ENCODE results near the gene SERBP1.

Gene SERBP1

GRCh38 chr1:67468066-67468718, 38.0 kb upstream of the SERBP1 start:
- H3K4me3 ChIP-seq (ENCODE audit: low read depth, low read length) = no peak overlapping the region
- no peak for DNase-seq (ENCODE audit: low read depth)
- TF ChIP-seq, protein P1, sequence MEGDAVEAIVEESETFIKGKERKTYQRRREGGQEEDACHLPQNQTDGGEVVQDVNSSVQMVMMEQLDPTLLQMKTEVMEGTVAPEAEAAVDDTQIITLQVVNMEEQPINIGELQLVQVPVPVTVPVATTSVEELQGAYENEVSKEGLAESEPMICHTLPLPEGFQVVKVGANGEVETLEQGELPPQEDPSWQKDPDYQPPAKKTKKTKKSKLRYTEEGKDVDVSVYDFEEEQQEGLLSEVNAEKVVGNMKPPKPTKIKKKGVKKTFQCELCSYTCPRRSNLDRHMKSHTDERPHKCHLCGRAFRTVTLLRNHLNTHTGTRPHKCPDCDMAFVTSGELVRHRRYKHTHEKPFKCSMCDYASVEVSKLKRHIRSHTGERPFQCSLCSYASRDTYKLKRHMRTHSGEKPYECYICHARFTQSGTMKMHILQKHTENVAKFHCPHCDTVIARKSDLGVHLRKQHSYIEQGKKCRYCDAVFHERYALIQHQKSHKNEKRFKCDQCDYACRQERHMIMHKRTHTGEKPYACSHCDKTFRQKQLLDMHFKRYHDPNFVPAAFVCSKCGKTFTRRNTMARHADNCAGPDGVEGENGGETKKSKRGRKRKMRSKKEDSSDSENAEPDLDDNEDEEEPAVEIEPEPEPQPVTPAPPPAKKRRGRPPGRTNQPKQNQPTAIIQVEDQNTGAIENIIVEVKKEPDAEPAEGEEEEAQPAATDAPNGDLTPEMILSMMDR (IDR thresholded peaks at IDR 0.05; ENCODE audit: low read depth, low read length, missing control alignments) = no peak

GRCh38 chr1:67465375-67465774, 35.2 kb upstream of the SERBP1 start:
- TF ChIP-seq, protein P1 (IDR thresholded peaks at IDR 0.05; ENCODE audit: low read depth, low read length, missing control alignments) = no peak
- no peak for DNase-seq (ENCODE audit: low read depth)
- H3K4me3 ChIP-seq (ENCODE audit: low read depth, low read length) = no peak overlapping the region

- TF ChIP-seq, protein P1 (IDR thresholded peaks at IDR 0.05; ENCODE audit: low read depth, low read length, missing control alignments) = no peak
- DNase-seq (ENCODE audit: low read depth) = no peak
- H3K4me3 ChIP-seq (ENCODE audit: low read depth, low read length) = no peak overlapping the region
Observed at GRCh38 chr1:67464746-67465145, 34.5 kb upstream of the SERBP1 start.

DNA sequence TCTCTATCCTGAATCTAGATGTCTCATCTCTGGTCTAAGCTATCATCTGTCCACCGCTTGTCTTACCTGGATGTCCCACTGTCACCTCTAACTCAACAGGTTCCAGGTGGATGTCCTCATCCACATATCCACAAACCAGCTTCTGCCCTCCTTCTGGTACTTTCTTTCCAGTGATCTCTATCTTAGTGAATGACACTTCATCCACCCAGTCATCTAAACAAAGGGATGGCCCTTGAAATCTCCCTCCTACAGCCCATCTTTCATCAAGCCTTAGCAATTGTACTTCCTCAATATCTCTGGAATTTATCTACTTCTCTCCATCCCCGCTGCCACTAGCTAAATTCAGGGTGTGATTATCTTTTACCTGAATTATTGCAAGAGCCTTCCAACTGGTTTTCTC, 33.9 kb upstream of the SERBP1 start:
- no peak overlapping the region for H3K4me3 ChIP-seq (ENCODE audit: low read depth, low read length)
- TF ChIP-seq, protein P1 (IDR thresholded peaks at IDR 0.05; ENCODE audit: low read depth, low read length, missing control alignments) = no peak
- DNase-seq (ENCODE audit: low read depth) = no peak

DNA sequence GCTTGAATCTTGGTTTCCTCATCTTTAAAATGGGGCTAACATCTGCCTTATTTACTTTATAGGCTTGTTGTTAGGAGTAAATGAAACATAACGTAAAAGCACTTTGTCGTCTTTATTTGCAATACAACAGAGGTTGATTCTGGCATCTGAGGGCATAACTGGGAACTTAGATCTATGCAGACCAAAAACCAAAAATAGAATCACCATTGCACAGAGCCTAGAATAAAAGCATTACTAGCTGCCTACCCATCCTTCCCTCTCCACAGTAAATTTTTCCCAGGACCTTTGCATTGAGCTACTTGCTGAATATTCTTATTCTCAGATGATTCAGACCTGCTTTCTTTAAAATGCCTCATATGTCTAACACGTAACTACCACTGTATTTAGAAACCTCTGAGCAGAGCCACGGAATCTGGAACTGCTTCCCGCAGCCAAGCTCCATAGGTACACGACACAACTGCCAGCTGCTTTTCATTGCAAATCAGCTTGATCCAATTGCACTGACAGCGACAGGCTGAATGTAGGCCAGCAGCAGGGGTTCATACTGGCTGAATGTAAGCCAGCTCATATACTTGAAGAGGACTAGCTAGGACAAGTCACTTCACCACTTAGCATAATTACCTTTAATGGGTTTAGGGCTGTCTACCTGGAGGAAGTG, 33.2 kb upstream of the SERBP1 start:
- no peak for DNase-seq (ENCODE audit: low read depth)
- TF ChIP-seq, protein P1 (IDR thresholded peaks at IDR 0.05; ENCODE audit: low read depth, low read length, missing control alignments) = no peak
- H3K4me3 ChIP-seq (ENCODE audit: low read depth, low read length) = no peak overlapping the region

- H3K4me3 ChIP-seq (ENCODE audit: low read depth, low read length) = no peak overlapping the region
- TF ChIP-seq, protein P1 (IDR thresholded peaks at IDR 0.05; ENCODE audit: low read depth, low read length, missing control alignments) = no peak
- DNase-seq (ENCODE audit: low read depth) = no peak
Observed at GRCh38 chr1:67460676-67461500, 30.7 kb upstream of the SERBP1 start.

All from GM12864 (cell line).